IMR-90 (cell line): ENCODE data around the gene JAGN1. TPM values are rescaled to one million over a fixed set of nuclear protein-coding genes. Genes with fewer than 3 reads are reported as not detected.

Experiments
- ATAC-seq: fragments of 200-7000 bp; cut with Tn5 transposase; 2 replicates; pipeline ENCODE4 v1.9.1; 2020; ENCODE audit warnings: low read depth, mild to moderate bottlenecking, moderate library complexity
- BruUV-seq: library from RNA; stranded (reverse); fragments of 400-500 nt; replicated peaks from 2 replicates; lab custom pipeline; 2021; lab: Mats Ljungman, UMichigan
- CTCF ChIA-PET: fragments of 300-600 bp; formaldehyde crosslinking; extraction: SDS; loops from one replicate; lab custom pipeline; 2021; ENCODE audit warnings: antibody characterized with exemption; lab: Yijun Ruan, JAX
- POLR2A ChIA-PET: fragments of 300-600 bp; sonication (Branson Sonifier 250); formaldehyde crosslinking; loops from one replicate; lab custom pipeline; 2022; ENCODE audit warnings: antibody characterized with exemption; ENCODE audit not compliant: unreplicated experiment; lab: Charles Lee
- DNase-seq: peaks from one replicate; pipeline ENCODE4 v3.0.0; 2013
- H2AFZ ChIP-seq: replicated peaks from 2 replicates; pipeline ENCODE3; 2013; ENCODE audit warnings: low read length, mild to moderate bottlenecking; ENCODE audit not compliant: poor library complexity
- H2AK5ac ChIP-seq: 2 replicates; pipeline ENCODE4 v1.6.1; 2013; ENCODE audit warnings: low read depth, low read length, inconsistent platforms
- H2AK9ac ChIP-seq: replicated peaks from 2 replicates; pipeline ENCODE3; 2013; ENCODE audit warnings: mild to moderate bottlenecking, low read depth, low read length, moderate library complexity; ENCODE audit not compliant: poor library complexity
- H2BK120ac ChIP-seq: 2 replicates; pipeline ENCODE4 v1.6.1; 2013; ENCODE audit warnings: low read depth, low read length, inconsistent platforms
- H2BK15ac ChIP-seq: 3 replicates; pipeline ENCODE4 v1.6.1; 2013; ENCODE audit warnings: low read depth, low read length, inconsistent platforms
- H2BK20ac ChIP-seq: 2 replicates; pipeline ENCODE4 v1.6.1; 2013; ENCODE audit warnings: low read depth, mild to moderate bottlenecking, inconsistent platforms, low read length, moderate library complexity
- H2BK5ac ChIP-seq: 2 replicates; pipeline ENCODE4 v1.6.1; 2013; ENCODE audit warnings: mild to moderate bottlenecking, low read depth, low read length, inconsistent platforms; ENCODE audit not compliant: poor library complexity, severe bottlenecking
- H3K14ac ChIP-seq: replicated peaks from 2 replicates; pipeline ENCODE4 v1.6.1; 2013; ENCODE audit warnings: low read depth, low read length, inconsistent platforms
- H3K18ac ChIP-seq: 2 replicates; pipeline ENCODE4 v1.6.1; 2013; ENCODE audit warnings: low read depth, low read length, control low read depth
- H3K23ac ChIP-seq: 2 replicates; pipeline ENCODE4 v1.6.1; 2013; ENCODE audit warnings: low read depth, low read length, inconsistent platforms
- H3K27ac ChIP-seq: 2 replicates; pipeline ENCODE4 v1.5.1; 2013; ENCODE audit warnings: mild to moderate bottlenecking, control low read depth, low read length; ENCODE audit not compliant: insufficient read depth
- H3K27me3 ChIP-seq: 2 replicates; pipeline ENCODE4 v1.6.1; 2013; ENCODE audit warnings: low read length; ENCODE audit not compliant: control insufficient read depth, insufficient read depth
- H3K36me3 ChIP-seq: 2 replicates; pipeline ENCODE4 v1.6.1; 2013; ENCODE audit warnings: low read length, mixed read lengths; ENCODE audit not compliant: control insufficient read depth, insufficient read depth
- H3K4ac ChIP-seq: 2 replicates; pipeline ENCODE4 v1.6.1; 2013; ENCODE audit warnings: low read depth, low read length, inconsistent platforms
- H3K4me1 ChIP-seq: 2 replicates; pipeline ENCODE4 v1.6.1; 2013; ENCODE audit warnings: low read length, mixed read lengths; ENCODE audit not compliant: control insufficient read depth, insufficient read depth
- H3K4me2 ChIP-seq: 2 replicates; pipeline ENCODE4 v1.6.1; 2013; ENCODE audit warnings: low read depth, mild to moderate bottlenecking, control low read depth, low read length, moderate library complexity
- H3K4me3 ChIP-seq: 2 replicates; pipeline ENCODE4 v1.5.1; 2013; ENCODE audit warnings: low read depth, mild to moderate bottlenecking, control low read depth, low read length, moderate library complexity; ENCODE audit not compliant: insufficient read depth
- H3K56ac ChIP-seq: 2 replicates; pipeline ENCODE4 v1.6.1; 2013; ENCODE audit warnings: low read length, inconsistent platforms; ENCODE audit not compliant: insufficient read depth; ENCODE audit errors: extremely low read depth
- H3K79me1 ChIP-seq, 2 experiments: 2 replicates each; pipeline ENCODE4 v1.6.1; 2013; ENCODE audit warnings: low read length in 2 of 2, inconsistent platforms in 1 of 2, low read depth in 1 of 2
- H3K9ac ChIP-seq: 2 replicates; pipeline ENCODE4 v1.6.1; 2013; ENCODE audit warnings: low read depth, low read length, control low read depth
- H3K9me1 ChIP-seq: 2 replicates; pipeline ENCODE4 v1.6.1; 2013; ENCODE audit warnings: low read length, inconsistent platforms; ENCODE audit not compliant: insufficient read depth
- H3K9me3 ChIP-seq: 2 replicates; pipeline ENCODE4 v1.6.1; 2013; ENCODE audit warnings: low read length; ENCODE audit not compliant: control insufficient read depth, insufficient read depth
- H4K20me1 ChIP-seq: 2 replicates; pipeline ENCODE4 v1.6.1; 2013; ENCODE audit warnings: low read length, inconsistent platforms; ENCODE audit not compliant: insufficient read depth
- H4K5ac ChIP-seq: 2 replicates; pipeline ENCODE4 v1.6.1; 2013; ENCODE audit warnings: mild to moderate bottlenecking, low read depth, low read length, control low read depth
- H4K8ac ChIP-seq, 2 experiments: 2 replicates each; pipeline ENCODE4 v1.6.1; 2013; ENCODE audit warnings: low read depth in 2 of 2, low read length in 2 of 2, control low read depth in 1 of 2, inconsistent platforms in 1 of 2
- H4K91ac ChIP-seq: 2 replicates; pipeline ENCODE4 v1.6.1; 2013; ENCODE audit warnings: low read depth, low read length, inconsistent platforms; ENCODE audit not compliant: insufficient read depth
- BHLHE40 ChIP-seq: fragments of 150-350 bp; IDR thresholded peaks from 2 replicates; pipeline ENCODE4 v1.6.1; 2016; ENCODE audit warnings: mild to moderate bottlenecking, low read depth, low read length
- CHD1 ChIP-seq: IDR thresholded peaks from 2 replicates; pipeline ENCODE4 v1.6.1; 2012; ENCODE audit warnings: low read depth, low read length, improper control_type of control experiment
- ELK1 ChIP-seq: fragments of 150-350 bp; IDR thresholded peaks from 2 replicates; pipeline ENCODE4 v1.6.1; 2016; ENCODE audit warnings: low read depth, mild to moderate bottlenecking, low read length, moderate library complexity, borderline replicate concordance
- FOS ChIP-seq: fragments of 150-350 bp; IDR thresholded peaks from 2 replicates; pipeline ENCODE4 v1.6.1; 2016; ENCODE audit warnings: low read depth, low read length
- MAZ ChIP-seq: IDR thresholded peaks from 2 replicates; pipeline ENCODE4 v1.6.1; 2012; ENCODE audit warnings: low read depth, mild to moderate bottlenecking, low read length, improper control_type of control experiment, moderate library complexity, borderline replicate concordance
- MXI1 ChIP-seq: IDR thresholded peaks from 2 replicates; pipeline ENCODE4 v1.6.1; 2012; ENCODE audit warnings: low read depth, mild to moderate bottlenecking, low read length, moderate library complexity, borderline replicate concordance
- RAD21 ChIP-seq: IDR thresholded peaks from 2 replicates; pipeline ENCODE4 v1.6.1; 2012; ENCODE audit warnings: low read length, improper control_type of control experiment
- RFX5 ChIP-seq: IDR thresholded peaks from 2 replicates; pipeline ENCODE4 v1.8.0; 2012; ENCODE audit warnings: low read depth, mild to moderate bottlenecking, low read length, moderate library complexity
- USF2 ChIP-seq: fragments of 150-350 bp; IDR thresholded peaks from 2 replicates; pipeline ENCODE4 v1.6.1; 2017; ENCODE audit warnings: mild to moderate bottlenecking, antibody characterized with exemption, low read length, low read depth
- WGBS, 2 experiments: methylation state at CpG; one replicate each; pipeline versions ENCODE4 v1.1.5 to v1.1.7; 2013; ENCODE audit warnings: missing lambda C conversion rate in 2 of 2; ENCODE audit not compliant: insufficient read length in 1 of 2; ENCODE audit errors: extremely low coverage in 2 of 2; 5-methylcytosine and 5-hydroxymethylcytosine counted together
- dilution Hi-C: fragments of 300-500 bp; cut with HindIII; formaldehyde crosslinking; loops from one replicate; pipeline ENCODE4 v1.14.3; 2018; ENCODE audit warnings: low sequenced_read_pairs; ENCODE audit not compliant: unreplicated experiment
- in situ Hi-C: fragments of 300-500 bp; cut with MboI; formaldehyde crosslinking; loops from 3 replicates; pipeline ENCODE4 v1.14.3; 2019; ENCODE audit warnings: low sequenced_read_pairs, inconsistent platforms, mixed read lengths
- intact Hi-C: fragments of 100-400 bp; cut with micrococcal nuclease; formaldehyde crosslinking; loops from 2 replicates; pipeline ENCODE4 v1.10.0; 2022
- polyA plus RNA-seq, 3 experiments: library from polyadenylated mRNA; depleted of rRNA; stranded (reverse); fragments of >200 nt; gene quantifications; 2 replicates each; pipeline ENCODE4 v1.2.3, GENCODE V29; 2012; ENCODE audit warnings: low replicate concordance in 1 of 3
- total RNA-seq: library from RNA; depleted of rRNA; stranded (reverse); fragments of >200 nt; gene quantifications from 2 replicates; pipeline ENCODE4 v1.2.3, GENCODE V29; 2012
- TF ChIP-seq, protein P1 (sequence below): conservative IDR thresholded peaks from 2 replicates; pipeline ENCODE4 v1.5.1; 2012; ENCODE audit warnings: mild to moderate bottlenecking, low read depth, low read length, improper control_type of control experiment

The JAGN1 gene
- total and polyA plus RNA-seq, 2 of the 4 experiments (the other 2 are of a cell fraction) = 32.7 to 39.3 TPM

GRCh38 chr3:9934235-9934621 lies 43.8 kb downstream of the JAGN1 start (continued):
- no peak for TF ChIP-seq MAZ
- TF ChIP-seq ELK1 = no peak

DNA sequence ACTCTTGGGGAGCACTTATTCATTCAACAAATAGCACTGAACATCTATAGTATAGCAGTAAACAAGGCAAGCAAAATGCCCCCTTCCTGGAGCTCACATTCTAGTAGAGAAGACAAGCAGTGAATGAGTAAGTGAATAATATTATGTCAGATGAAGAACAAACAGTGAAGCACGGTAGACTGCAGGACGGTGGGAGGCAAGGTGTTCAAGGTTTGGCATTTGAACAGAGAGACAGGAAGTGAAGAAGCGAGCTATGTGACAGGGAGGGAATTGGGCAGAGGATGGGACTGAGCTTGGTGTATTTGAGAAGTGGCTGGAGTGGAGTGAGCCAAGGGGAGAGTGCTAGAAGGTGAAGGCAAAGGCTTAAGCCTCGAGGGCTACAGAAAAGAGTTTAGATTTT lies 44.6 kb downstream of the JAGN1 start:
- no peak for ATAC-seq
- WGBS, 2 experiments = 83% methylated on average over 3 of the region's 4 CpGs; no CpG with 5 or more reads in 1 of the 2 experiments
- dilution Hi-C loops (no loop called here), intact Hi-C loops (loop anchor here (5.0 kb wide), 1 partner anchor 218 kb away; no protein-coding TSS in a partner anchor), in situ Hi-C loops (no loop called here)
- no peak overlapping the region for H3K4ac ChIP-seq
- H2AK5ac ChIP-seq = no peak overlapping the region
- TF ChIP-seq FOS (no peak), MAZ (no peak), ELK1 (no peak), RFX5 (no peak), MXI1 (no peak), CHD1 (no peak), USF2 (no peak), BHLHE40 (no peak), RAD21 (no peak)
- TF ChIP-seq, protein P1, sequence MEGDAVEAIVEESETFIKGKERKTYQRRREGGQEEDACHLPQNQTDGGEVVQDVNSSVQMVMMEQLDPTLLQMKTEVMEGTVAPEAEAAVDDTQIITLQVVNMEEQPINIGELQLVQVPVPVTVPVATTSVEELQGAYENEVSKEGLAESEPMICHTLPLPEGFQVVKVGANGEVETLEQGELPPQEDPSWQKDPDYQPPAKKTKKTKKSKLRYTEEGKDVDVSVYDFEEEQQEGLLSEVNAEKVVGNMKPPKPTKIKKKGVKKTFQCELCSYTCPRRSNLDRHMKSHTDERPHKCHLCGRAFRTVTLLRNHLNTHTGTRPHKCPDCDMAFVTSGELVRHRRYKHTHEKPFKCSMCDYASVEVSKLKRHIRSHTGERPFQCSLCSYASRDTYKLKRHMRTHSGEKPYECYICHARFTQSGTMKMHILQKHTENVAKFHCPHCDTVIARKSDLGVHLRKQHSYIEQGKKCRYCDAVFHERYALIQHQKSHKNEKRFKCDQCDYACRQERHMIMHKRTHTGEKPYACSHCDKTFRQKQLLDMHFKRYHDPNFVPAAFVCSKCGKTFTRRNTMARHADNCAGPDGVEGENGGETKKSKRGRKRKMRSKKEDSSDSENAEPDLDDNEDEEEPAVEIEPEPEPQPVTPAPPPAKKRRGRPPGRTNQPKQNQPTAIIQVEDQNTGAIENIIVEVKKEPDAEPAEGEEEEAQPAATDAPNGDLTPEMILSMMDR = no peak
- H3K9ac ChIP-seq = no peak overlapping the region
- H3K4me2 ChIP-seq = no peak overlapping the region
- BruUV-seq = no TSS peak
- H3K27me3 ChIP-seq = no peaks in the 10 kb centered on the region
- H2AK9ac ChIP-seq = peak overlapping the region; percentile 94
- H4K20me1 ChIP-seq = no peaks in the 10 kb centered on the region
- H2BK120ac ChIP-seq = no peak overlapping the region
- H3K18ac ChIP-seq = no peak overlapping the region
- no peak overlapping the region for H3K56ac ChIP-seq
- no peak overlapping the region; a peak in 1 of 4 replicates for H4K8ac ChIP-seq
- H3K79me1 ChIP-seq = peaks cover 6 to 16% of the 10 kb centered on the region in 2 experiments; a peak in 3 of 4 replicates
- H3K4me3 ChIP-seq = no peak overlapping the region
- no peak overlapping the region for H2BK15ac ChIP-seq
- no peak overlapping the region for H2AFZ ChIP-seq
- ChIA-PET POLR2A (no interaction called here), CTCF (interaction anchor here (3.1 kb wide), 1 partner anchor 12 kb away, joined by 14 read pairs; no protein-coding TSS in a partner anchor)
- no peak overlapping the region for H4K5ac ChIP-seq
- peaks cover 6% of the 10 kb centered on the region; the same call in 1 of the 2 replicates for H3K9me1 ChIP-seq
- peaks cover 10% of the 10 kb centered on the region for H3K36me3 ChIP-seq
- H3K9me3 ChIP-seq = no peaks in the 10 kb centered on the region
- no peak overlapping the region for H2BK20ac ChIP-seq
- no peak overlapping the region; the same call in 1 of the 2 replicates for H4K91ac ChIP-seq
- 0 out of 2 replicates have a peak overlapping the region, but pooled peaks have one; percentile 38 for H3K23ac ChIP-seq
- H3K4me1 ChIP-seq = peaks cover 9% of the 10 kb centered on the region
- H3K27ac ChIP-seq = no peak overlapping the region
- DNase-seq = no peak
- no peak overlapping the region for H2BK5ac ChIP-seq
- no peak overlapping the region for H3K14ac ChIP-seq
